ENCODE measurements around the gene S100A7.
"Not testable (repeated sequence)": the region's sequence is repeated elsewhere in the genome, so short reads cannot be mapped to it uniquely, and the experiment has no call there.

Gene S100A7

GRCh38 chr1:153470707-153471106 is 10.3 kb upstream of the S100A7 start:
- Histone ChIP-seq H3K27ac (ENCODE audit: low read depth, low read length) (no peak overlapping the region), H4K20me1 (ENCODE audit: control insufficient read depth, insufficient read depth, low read depth, low read length) (no peaks in the 10 kb centered on the region), H3K4me2 (ENCODE audit: low read length) (no peak overlapping the region), H3K4me3 (ENCODE audit: low read length) (no peak overlapping the region), H3K4me1 (ENCODE audit: control insufficient read depth, low read length) (no peaks in the 10 kb centered on the region), H3K9me3 (ENCODE audit: control insufficient read depth, insufficient read depth, low read length) (peaks cover 13% of the 10 kb centered on the region; the same call in 1 of the 2 replicates), H3F3A (ENCODE audit: control insufficient read depth, insufficient read depth) (no peaks in the 10 kb centered on the region), H3K36me3 (ENCODE audit: control insufficient read depth, low read length) (no peaks in the 10 kb centered on the region), H3K27me3 (ENCODE audit: control insufficient read depth, low read length) (no peaks in the 10 kb centered on the region), H3K9me2 (replicated peaks; ENCODE audit: control insufficient read depth, low read length) (no peaks in the 10 kb centered on the region), H3K79me2 (ENCODE audit: control insufficient read depth, low read length) (no peaks in the 10 kb centered on the region)
- TF ChIP-seq CTCF (IDR thresholded peaks at IDR 0.05; ENCODE audit: low read depth, low read length, poor library complexity, severe bottlenecking) = no peak
- TF ChIP-seq EZH2phosphoT487 (IDR thresholded peaks at IDR 0.05; ENCODE audit: borderline replicate concordance, low read length) = no peak

- Histone ChIP-seq H3K36me3 (ENCODE audit: control insufficient read depth, low read length) (no peaks in the 10 kb centered on the region), H3K27ac (ENCODE audit: low read depth, low read length) (no peak overlapping the region), H3F3A (ENCODE audit: control insufficient read depth, insufficient read depth) (no peaks in the 10 kb centered on the region), H3K4me1 (ENCODE audit: control insufficient read depth, low read length) (no peaks in the 10 kb centered on the region), H3K4me2 (ENCODE audit: low read length) (no peak overlapping the region), H3K79me2 (ENCODE audit: control insufficient read depth, low read length) (no peaks in the 10 kb centered on the region), H4K20me1 (ENCODE audit: control insufficient read depth, insufficient read depth, low read depth, low read length) (no peaks in the 10 kb centered on the region), H3K27me3 (ENCODE audit: control insufficient read depth, low read length) (no peaks in the 10 kb centered on the region), H3K9me2 (replicated peaks; ENCODE audit: control insufficient read depth, low read length) (no peaks in the 10 kb centered on the region), H3K9me3 (ENCODE audit: control insufficient read depth, insufficient read depth, low read length) (peaks cover 7% of the 10 kb centered on the region; the same call in 1 of the 2 replicates), H3K4me3 (ENCODE audit: low read length) (no peak overlapping the region)
- no peak for TF ChIP-seq EZH2phosphoT487 (IDR thresholded peaks at IDR 0.05; ENCODE audit: borderline replicate concordance, low read length)
Observed at GRCh38 chr1:153466908-153467307, 6.5 kb upstream of the S100A7 start.

GRCh38 chr1:153465811-153466636 is 5.6 kb upstream of the S100A7 start:
- no peaks in the 10 kb centered on the region for H3K79me2 ChIP-seq (ENCODE audit: control insufficient read depth, low read length)
- H3F3A ChIP-seq (ENCODE audit: control insufficient read depth, insufficient read depth) = no peaks in the 10 kb centered on the region
- H3K9me3 ChIP-seq (ENCODE audit: control insufficient read depth, insufficient read depth, low read length) = no peaks in the 10 kb centered on the region
- H3K27ac ChIP-seq (ENCODE audit: low read depth, low read length) = no peak overlapping the region
- no peak overlapping the region for H3K4me2 ChIP-seq (ENCODE audit: low read length)
- TF ChIP-seq EZH2phosphoT487 (IDR thresholded peaks at IDR 0.05; ENCODE audit: borderline replicate concordance, low read length) (no peak), CTCF (IDR thresholded peaks at IDR 0.05; ENCODE audit: low read depth, low read length, poor library complexity, severe bottlenecking) (peak; percentile 81)
- H4K20me1 ChIP-seq (ENCODE audit: control insufficient read depth, insufficient read depth, low read depth, low read length) = no peaks in the 10 kb centered on the region
- H3K27me3 ChIP-seq (ENCODE audit: control insufficient read depth, low read length) = no peaks in the 10 kb centered on the region
- no peaks in the 10 kb centered on the region for H3K4me1 ChIP-seq (ENCODE audit: control insufficient read depth, low read length)
- H3K36me3 ChIP-seq (ENCODE audit: control insufficient read depth, low read length) = no peaks in the 10 kb centered on the region
- H3K9me2 ChIP-seq (replicated peaks; ENCODE audit: control insufficient read depth, low read length) = no peaks in the 10 kb centered on the region
- H3K4me3 ChIP-seq (ENCODE audit: low read length) = no peak overlapping the region

GRCh38 chr1:153462741-153463140 is 2.3 kb upstream of the S100A7 start:
- H3F3A ChIP-seq (ENCODE audit: control insufficient read depth, insufficient read depth); H3K36me3 ChIP-seq (ENCODE audit: control insufficient read depth, low read length); H3K4me3 ChIP-seq (ENCODE audit: low read length); H3K27ac ChIP-seq (ENCODE audit: low read depth, low read length); H3K79me2 ChIP-seq (ENCODE audit: control insufficient read depth, low read length); H3K4me1 ChIP-seq (ENCODE audit: control insufficient read depth, low read length); H3K9me2 ChIP-seq (replicated peaks; ENCODE audit: control insufficient read depth, low read length); H3K4me2 ChIP-seq (ENCODE audit: low read length); H3K9me3 ChIP-seq (ENCODE audit: control insufficient read depth, insufficient read depth, low read length); H3K27me3 ChIP-seq (ENCODE audit: control insufficient read depth, low read length); H4K20me1 ChIP-seq (ENCODE audit: control insufficient read depth, insufficient read depth, low read depth, low read length): not testable (repeated sequence)

Measured in DOHH2 (cell line).